GM19240 (cell line): Measurements from ENCODE around the gene SENP2.
"Not testable (repeated sequence)": the region's sequence is repeated elsewhere in the genome, so short reads cannot be mapped to it uniquely, and the experiment has no call there.

Experiments
- DNase-seq: peaks from one replicate; pipeline ENCODE4 v3.0.0; 2011; ENCODE audit warnings: low spot score; ENCODE audit not compliant: insufficient read length

Gene SENP2

DNA sequence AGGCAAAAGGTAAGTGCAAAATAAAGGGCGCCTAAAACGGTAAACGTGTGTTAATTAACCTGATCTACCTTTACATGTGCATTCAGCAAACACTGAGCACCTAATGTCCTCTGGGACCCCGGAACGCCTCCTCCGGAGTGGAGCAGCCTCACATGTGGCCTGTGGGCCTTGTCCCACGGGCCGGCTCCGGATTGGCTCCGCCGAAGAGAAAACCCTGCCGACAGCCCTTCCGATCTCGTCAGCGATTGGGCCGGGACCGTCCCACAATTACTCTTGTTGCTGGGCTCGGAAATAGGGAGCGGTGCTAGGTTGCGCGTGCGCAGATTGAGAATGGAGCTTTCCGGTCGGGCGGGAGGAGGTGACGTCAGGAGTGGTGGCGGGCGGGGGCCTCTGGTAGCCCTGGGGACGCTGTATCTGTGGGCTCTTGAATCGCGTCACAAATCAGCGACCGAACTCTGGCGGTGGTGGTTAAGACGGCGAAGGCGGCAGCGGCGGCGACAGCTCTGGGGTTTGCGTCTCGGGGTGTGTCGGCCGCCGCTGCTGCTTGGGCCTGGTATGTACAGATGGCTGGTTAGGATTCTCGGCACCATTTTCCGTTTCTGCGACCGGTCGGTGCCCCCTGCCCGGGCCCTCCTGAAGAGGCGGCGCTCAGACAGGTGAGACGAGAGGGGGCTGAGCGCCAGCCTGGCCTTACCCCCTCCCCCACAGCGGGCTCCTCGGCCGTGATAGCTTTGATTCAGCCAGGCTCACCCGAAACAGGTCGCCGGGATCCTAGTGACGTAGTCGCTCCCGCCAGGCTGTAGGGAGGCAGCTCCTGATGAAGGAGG, at the start of gene SENP2:
TSS of gene SENP2 (plus strand) at position 437 of the 827 bp plus-strand sequence. CDS start at position 556, 119 bp downstream.
- peak; percentile 72 for DNase-seq

- peak; percentile 65 for DNase-seq
Measured at GRCh38 chr3:185537369-185537970, 48.6 kb upstream of the SENP2 start.

DNA sequence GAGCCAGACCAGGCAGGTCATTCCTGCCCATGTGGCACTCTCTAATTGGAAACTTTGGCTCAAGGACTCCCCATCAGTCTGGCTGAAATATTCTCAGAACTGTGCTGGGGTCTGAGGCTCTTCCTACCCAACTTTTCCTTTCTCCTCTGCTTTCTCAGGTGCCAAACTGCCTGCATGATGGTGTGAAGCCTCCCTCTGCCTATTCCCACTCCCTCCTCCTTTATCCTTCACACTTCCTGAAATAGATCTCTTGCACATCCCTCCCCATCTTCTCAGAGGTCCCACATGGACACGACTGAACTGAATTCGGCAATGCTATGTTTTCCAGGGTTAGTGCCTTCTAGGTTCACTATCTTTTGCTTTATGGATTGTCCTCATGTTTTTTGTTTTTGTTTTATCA, 46.2 kb upstream of the SENP2 start:
- no peak for DNase-seq

DNA sequence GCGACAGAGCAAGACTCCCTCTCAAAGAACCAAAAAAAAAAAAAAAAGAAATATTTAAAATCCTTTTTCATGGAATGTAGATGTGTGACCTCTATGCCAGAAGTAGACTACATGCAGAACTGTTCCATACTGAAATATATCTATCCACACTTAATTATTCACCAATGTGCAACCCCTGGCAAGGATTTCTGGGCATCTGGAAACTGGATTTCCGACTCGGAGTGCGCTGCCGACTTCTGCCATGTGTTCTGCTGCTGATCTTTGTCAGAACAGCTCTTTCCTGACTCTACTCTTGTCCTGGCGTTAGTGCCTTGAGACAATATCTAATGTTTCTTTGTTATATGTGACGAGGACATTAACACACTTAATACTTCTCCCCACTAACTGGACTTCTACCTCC, 45.4 kb upstream of the SENP2 start:
- no peak for DNase-seq

GRCh38 chr3:185549122-185549521, 37.0 kb upstream of the SENP2 start:
- no peak for DNase-seq

DNA sequence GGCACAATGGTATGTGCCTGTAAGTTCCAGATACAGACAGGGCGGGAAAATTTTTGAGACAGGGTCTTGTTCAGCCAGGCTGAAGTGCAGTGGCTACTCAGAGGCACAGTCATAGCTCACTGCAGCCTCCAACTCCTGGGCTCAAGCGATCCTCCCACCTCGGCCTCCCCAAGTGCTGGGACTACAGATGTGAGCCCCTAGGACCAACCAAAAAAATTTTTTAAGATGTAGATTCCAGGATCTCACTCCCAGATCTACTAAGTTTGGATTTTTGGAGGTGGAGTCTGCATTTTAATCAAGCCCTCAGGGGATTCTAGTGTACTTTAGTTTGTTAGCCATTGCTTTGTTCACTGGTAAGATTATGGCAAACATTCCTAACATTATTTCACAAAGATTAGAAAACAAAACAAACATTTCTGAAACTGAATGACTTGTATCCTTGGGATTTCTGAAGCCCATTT, 36.4 kb upstream of the SENP2 start:
- DNase-seq = no peak

- DNase-seq = no peak
Measured at GRCh38 chr3:185552358-185552877, 33.7 kb upstream of the SENP2 start, which contains the start of gene LIPH. Gene LIPH (minus strand): TSS chr3:185552588. CDS start chr3:185552471, 117 bp downstream.

DNA sequence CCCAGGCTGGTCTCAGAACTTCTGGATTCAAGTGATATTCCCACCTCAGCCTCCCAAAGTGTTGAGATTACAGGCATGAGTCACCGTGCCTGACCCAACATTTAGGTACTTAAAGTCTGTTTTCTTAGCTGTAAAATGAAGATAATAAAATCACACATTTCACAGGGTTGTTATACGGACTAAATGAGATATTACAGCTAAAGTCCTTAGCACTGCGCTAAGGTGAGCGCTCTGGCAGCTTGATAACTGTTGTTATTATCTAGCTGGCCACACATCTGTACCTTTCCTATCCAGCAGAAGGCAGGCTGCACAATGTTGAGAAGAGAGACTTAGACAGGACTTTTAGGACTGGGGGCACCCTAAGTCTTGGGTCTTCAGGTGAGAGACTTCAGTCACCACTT, 31.0 kb upstream of the SENP2 start:
- no peak for DNase-seq

GRCh38 chr3:185555860-185556347, 30.2 kb upstream of the SENP2 start:
- DNase-seq = no peak

DNA sequence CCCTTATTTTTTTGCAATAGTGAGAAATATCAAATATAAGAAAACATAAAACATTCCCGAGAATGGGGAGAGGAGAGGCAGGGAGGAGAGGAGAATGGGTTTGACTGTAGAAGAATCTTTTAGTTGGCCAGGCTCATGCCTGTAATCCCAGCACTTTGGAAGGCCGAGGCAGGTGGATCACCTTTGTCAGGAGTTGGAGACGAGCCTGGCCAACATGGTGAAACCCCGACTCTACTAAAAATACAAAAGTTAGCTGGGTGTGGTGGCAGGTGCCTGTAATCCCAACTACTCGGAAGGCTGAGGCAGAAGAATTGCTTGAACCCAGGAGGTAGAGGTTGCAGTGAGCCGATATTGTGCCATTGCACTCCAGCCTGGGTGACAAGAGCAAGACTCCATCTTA, 29.5 kb upstream of the SENP2 start:
- not testable (repeated sequence) for DNase-seq

DNA sequence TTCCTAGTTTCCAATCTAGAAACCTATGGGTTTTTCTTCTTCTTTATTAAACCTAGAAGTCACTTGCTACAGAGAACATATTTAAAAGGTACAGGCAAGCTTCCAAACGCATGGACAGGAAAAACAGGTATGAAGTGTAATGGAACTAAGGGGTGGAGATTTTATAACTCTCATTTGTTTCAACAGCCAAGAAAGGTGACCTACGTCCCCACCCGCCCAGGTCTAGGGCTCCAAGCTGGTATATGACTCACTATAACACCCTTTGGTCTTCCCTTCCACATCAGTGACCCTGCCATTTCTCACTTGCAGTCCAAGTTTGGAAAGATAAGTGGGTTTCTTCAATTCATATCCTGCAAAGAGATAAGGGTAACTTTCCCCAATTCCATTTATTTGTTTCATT, 27.7 kb upstream of the SENP2 start:
- no peak for DNase-seq

- DNase-seq = no peak
Measured at GRCh38 chr3:185559706-185560090, 26.4 kb upstream of the SENP2 start.

GRCh38 chr3:185560676-185561075, 25.4 kb upstream of the SENP2 start:
- DNase-seq = no peak

DNA sequence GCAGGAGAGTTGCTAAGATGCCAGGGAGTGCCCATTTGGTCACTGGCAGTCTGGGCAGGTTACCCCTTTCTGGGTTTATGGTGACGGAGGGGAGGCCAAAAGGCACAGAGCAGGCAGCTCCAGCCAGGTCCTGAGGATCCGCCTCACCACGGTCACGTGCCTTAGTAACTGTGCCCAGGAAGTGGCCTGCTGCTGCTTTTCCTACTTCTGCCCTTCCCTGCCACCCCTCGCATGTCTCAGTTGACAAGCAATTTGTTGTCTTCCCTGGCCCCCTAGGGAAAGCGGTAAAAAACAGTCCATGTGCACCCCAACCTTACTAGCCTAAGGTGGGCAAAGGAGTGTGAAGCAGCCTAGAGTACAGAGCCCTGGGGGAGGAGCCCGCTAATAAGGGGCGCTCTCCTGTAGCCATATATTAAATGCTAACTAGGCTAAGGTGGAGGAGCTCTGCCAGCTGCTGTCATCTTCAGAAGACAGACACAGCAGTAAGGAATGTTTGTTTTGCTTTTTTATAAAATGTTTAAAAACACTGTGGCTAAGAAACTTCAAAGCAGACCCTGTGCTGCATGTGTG, 24.6 kb upstream of the SENP2 start:
- no peak for DNase-seq

DNA sequence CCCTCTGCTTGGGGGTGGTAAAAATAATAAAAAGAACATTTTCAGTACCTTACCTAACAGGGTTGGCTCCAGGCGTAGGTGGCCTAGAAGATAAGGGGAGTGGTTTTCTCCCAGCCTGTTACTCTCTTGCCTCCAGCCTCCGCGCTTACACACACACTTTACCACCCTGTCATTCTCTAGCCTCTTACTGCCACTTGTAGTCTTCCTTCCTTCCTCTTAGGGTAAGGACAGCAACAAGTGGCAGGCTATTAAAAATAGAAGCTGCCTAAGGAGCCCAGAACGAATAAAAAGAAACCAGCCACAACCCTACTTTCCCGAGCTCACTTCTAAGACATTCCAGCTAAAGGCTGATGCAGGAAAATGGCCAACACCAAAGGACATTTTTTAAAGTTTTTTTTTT, 24.1 kb upstream of the SENP2 start:
- no peak for DNase-seq

DNA sequence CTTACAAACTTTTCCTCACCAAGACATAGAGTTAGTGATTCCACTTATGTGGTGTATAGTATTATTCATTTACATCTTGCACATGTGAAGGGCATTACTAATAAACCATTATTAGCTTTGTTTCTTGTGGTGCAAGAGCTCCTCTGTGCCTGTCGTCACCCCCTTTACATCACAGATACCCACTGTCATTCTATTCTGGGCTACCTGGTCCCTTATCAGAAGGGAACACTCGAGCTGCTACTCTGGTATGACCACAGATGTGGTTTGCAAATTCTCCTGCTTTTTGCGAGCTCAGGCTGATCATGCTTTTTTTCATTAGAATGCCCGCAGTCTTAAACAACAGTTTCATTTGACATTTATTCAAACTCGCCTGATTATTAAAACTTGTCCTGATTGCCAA, 13.9 kb upstream of the SENP2 start:
- no peak for DNase-seq

DNA sequence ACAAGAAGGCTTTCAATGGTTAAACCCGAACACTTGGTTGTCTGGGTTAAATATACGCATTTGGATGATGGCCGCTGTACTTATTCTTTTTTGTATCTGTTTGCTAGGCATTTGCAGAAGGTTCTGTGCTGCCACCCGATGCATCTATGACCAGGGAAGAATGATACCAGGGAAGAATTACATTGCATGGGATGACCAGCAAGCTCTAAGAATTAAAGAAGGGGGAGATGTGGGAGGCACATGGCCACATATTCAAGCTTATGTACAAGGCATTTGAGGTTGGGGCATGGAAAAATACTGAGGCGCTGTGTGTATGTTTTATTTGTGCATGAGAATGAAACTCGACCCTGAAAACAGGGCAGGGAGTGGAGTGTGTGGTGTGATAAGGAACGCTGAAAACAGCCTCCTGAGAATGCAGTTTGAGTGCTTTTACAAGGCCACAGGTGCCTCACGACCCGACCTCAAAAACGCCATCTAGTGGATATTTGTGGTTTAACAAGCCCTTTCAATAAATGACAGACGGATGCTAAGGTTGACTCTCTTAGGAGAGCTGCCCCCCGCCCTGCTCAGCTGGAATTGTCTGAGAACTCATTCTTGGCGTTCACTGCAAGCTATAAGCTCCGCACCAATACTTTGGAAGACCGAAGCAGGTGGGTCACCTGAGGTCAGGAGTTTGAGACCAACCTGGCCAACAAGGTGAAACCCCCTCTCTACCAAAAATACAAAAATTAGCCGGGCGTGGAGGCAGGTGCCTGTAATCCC, 10.8 kb upstream of the SENP2 start:
- DNase-seq = not testable (repeated sequence)

DNA sequence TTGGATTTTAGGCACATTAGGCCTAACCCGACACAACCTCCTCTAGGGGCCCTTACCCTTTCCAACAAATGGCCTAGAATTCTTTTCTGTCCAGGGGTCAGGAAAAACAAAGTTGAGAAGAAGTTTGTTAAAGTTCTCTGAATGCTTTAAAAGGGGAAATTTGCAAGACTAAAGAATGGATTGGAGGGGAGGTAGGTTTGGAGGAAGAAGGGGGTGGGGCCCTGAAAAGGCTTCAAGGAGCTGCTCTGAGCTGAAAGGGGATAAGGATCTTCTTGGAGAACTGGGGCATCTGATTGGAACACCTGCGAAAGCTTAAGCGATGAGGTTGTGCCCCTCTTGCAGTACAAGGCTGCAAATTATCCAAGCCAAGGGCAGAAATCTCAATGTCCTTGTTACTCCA, 3.9 kb upstream of the SENP2 start:
- DNase-seq = no peak

- DNase-seq = peak; percentile 10
Measured at GRCh38 chr3:185582871-185583270, 3.2 kb upstream of the SENP2 start.

DNA sequence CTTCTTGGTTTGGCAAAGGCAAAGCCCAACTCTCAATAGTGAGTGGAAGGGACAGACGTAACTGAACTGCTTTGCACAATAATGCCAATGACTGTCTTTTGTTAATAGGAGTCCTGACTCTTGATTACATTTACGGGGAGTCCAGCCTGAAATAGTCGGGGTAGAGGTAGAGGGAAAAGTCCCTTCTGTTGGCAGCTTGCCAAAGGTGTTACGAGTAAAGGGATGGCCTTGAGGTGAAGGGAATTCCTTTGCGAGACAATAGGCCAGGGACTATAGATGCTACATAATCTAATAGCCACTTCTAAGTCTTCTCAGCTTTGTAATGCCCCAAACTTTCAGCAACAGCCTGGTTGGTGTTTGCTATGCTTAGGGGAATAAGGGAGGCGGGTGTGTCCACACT, 2.2 kb upstream of the SENP2 start:
- no peak for DNase-seq

DNA sequence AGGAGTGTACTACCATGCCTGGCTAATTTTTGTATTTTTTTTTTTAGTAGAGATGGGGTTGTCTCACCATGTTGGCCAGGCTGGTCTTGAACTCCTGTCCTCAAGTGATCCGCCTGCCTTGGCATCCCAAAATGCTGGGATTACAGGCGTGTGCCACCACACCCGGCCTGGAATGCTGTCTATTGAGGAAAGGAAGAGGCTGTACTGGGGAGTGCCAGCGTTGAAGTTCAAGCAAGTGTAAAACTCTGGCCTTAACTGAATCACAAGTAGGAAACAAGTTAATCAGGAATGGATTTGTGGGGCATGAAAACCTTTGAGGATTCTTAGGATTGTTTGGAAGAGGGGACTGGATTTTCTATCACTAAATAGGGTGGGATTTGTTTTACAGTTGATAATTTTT, 1.4 kb upstream of the SENP2 start:
- DNase-seq = no peak
